MM.1S (cell line): Measurements from ENCODE around the gene DNAJC6.
A peak's percentile ranks its signal among the peaks of the same experiment; 100 is the strongest.

Experiments
- DNase-seq: peaks from one replicate; pipeline ENCODE4 v3.0.0-alpha.2; 2015
- H2AFZ ChIP-seq: fragments of 300-600 bp; sonication (generic); 2 replicates; pipeline ENCODE4 v1.6.0; 2016; ENCODE audit warnings: antibody characterized with exemption, low read length
- H3F3A ChIP-seq: fragments of 300-600 bp; sonication (generic); 2 replicates; pipeline ENCODE4 v1.6.1; 2016; ENCODE audit warnings: mild to moderate bottlenecking, antibody characterized with exemption, low read length, moderate library complexity, mixed read lengths; ENCODE audit not compliant: insufficient read depth
- H3K27ac ChIP-seq: fragments of 300-600 bp; sonication (generic); 2 replicates; pipeline ENCODE4 v1.5.1; 2016; ENCODE audit warnings: mild to moderate bottlenecking, low read length
- H3K27me3 ChIP-seq: fragments of 300-600 bp; sonication (generic); replicated peaks from 2 replicates; pipeline ENCODE4 v1.6.0; 2016; ENCODE audit warnings: low read length; ENCODE audit not compliant: insufficient read depth
- H3K36me3 ChIP-seq: fragments of 300-600 bp; sonication (generic); replicated peaks from 2 replicates; pipeline ENCODE4 v1.6.1; 2016; ENCODE audit warnings: mild to moderate bottlenecking, low read length, mixed read lengths; ENCODE audit not compliant: insufficient read depth
- H3K4me1 ChIP-seq: fragments of 300-600 bp; sonication (generic); 2 replicates; pipeline ENCODE4 v1.6.1; 2016; ENCODE audit warnings: low read length, mixed read lengths
- H3K4me2 ChIP-seq: fragments of 300-600 bp; sonication (generic); 2 replicates; pipeline ENCODE4 v1.6.0; 2016; ENCODE audit warnings: low read depth, low read length
- H3K4me3 ChIP-seq: fragments of 300-600 bp; sonication (generic); 2 replicates; pipeline ENCODE4 v1.5.1; 2016; ENCODE audit warnings: low read length, mixed read lengths
- H3K79me2 ChIP-seq: fragments of 300-600 bp; sonication (generic); 2 replicates; pipeline ENCODE4 v1.6.1; 2016; ENCODE audit warnings: mixed run types, low read length, mixed read lengths
- H3K9ac ChIP-seq: fragments of 300-600 bp; sonication (generic); 2 replicates; pipeline ENCODE4 v1.6.1; 2016; ENCODE audit warnings: low read length, mixed read lengths
- H3K9me2 ChIP-seq: fragments of 300-600 bp; sonication (generic); replicated peaks from 2 replicates; pipeline ENCODE4 v1.6.1; 2016; ENCODE audit warnings: mild to moderate bottlenecking, low read length, mixed read lengths; ENCODE audit not compliant: insufficient read depth
- H3K9me3 ChIP-seq: fragments of 300-600 bp; sonication (generic); replicated peaks from 2 replicates; pipeline ENCODE4 v1.6.1; 2016; ENCODE audit warnings: mild to moderate bottlenecking, low read length, mixed read lengths; ENCODE audit not compliant: insufficient read depth
- H4K20me1 ChIP-seq: fragments of 300-600 bp; sonication (generic); 2 replicates; pipeline ENCODE4 v1.6.1; 2016; ENCODE audit warnings: mild to moderate bottlenecking, low read length, moderate library complexity, mixed read lengths; ENCODE audit not compliant: insufficient read depth
- CTCF ChIP-seq: fragments of 300-600 bp; sonication (generic); IDR thresholded peaks from 2 replicates; pipeline ENCODE4 v1.5.1; 2016; ENCODE audit warnings: antibody characterized with exemption, low read length, mixed read lengths
- EZH2 ChIP-seq: fragments of 300-600 bp; sonication (generic); optimal IDR thresholded peaks from 2 replicates; pipeline ENCODE3; 2017; ENCODE audit warnings: low read depth, mild to moderate bottlenecking, antibody characterized with exemption, low read length, mixed read lengths
- EZH2phosphoT487 ChIP-seq: fragments of 300-600 bp; sonication (generic); IDR thresholded peaks from 2 replicates; pipeline ENCODE4 v1.6.1; 2018; ENCODE audit warnings: antibody characterized with exemption, low read length

Gene DNAJC6

GRCh38 chr1:65432918-65433317 is 123.6 kb downstream of the DNAJC6 start:
- H3K79me2 ChIP-seq: no peaks in the 10 kb centered on the region
- H4K20me1 ChIP-seq: no peaks in the 10 kb centered on the region
- no peak overlapping the region for H3K9ac ChIP-seq
- H3K4me2 ChIP-seq: no peak overlapping the region
- H3K36me3 ChIP-seq: no peaks in the 10 kb centered on the region
- no peaks in the 10 kb centered on the region for H3K27me3 ChIP-seq
- no peaks in the 10 kb centered on the region for H3K9me2 ChIP-seq
- no peaks in the 10 kb centered on the region for H3K9me3 ChIP-seq
- no peaks in the 10 kb centered on the region for H3K4me1 ChIP-seq
- H3K4me3 ChIP-seq: no peak overlapping the region
- DNase-seq: no peak
- no peak overlapping the region for H2AFZ ChIP-seq
- TF ChIP-seq CTCF (no peak), EZH2 (no peak), EZH2phosphoT487 (no peak)
- H3F3A ChIP-seq: no peaks in the 10 kb centered on the region
- H3K27ac ChIP-seq: no peak overlapping the region

GRCh38 chr1:65434255-65434654 is 124.9 kb downstream of the DNAJC6 start:
- Histone ChIP-seq H3K9me3 (no peaks in the 10 kb centered on the region), H3K4me1 (no peaks in the 10 kb centered on the region), H4K20me1 (no peaks in the 10 kb centered on the region), H3K4me3 (no peak overlapping the region), H3K9ac (no peak overlapping the region), H3K79me2 (no peaks in the 10 kb centered on the region), H2AFZ (no peak overlapping the region), H3K4me2 (no peak overlapping the region), H3K27me3 (no peaks in the 10 kb centered on the region), H3K9me2 (no peaks in the 10 kb centered on the region), H3K36me3 (no peaks in the 10 kb centered on the region), H3K27ac (no peak overlapping the region), H3F3A (no peaks in the 10 kb centered on the region)
- TF ChIP-seq EZH2 (no peak), CTCF (peak; percentile 11; the same call in 1 of the 2 replicates)
- DNase-seq: no peak

DNA sequence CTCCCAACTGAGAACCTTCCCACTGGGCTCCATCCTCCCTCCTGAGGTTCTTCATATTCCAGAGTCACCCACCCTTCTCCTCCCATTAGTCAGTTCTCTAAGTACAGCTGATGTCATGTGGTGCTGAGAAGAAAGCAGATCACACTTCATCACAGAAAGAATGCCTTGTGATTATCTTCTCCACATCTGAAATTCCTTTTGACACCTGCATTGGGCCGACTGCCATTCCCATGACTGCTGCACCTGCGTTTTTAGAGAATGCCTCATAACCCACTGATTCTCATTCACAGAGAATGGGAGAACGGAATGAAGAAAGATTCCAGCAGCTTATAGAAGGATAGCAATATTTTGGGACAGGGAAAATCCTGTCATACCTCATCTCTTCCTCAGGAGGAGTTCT is 125.4 kb downstream of the DNAJC6 start:
- H3F3A ChIP-seq: no peaks in the 10 kb centered on the region
- no peak overlapping the region for H3K9ac ChIP-seq
- H3K27ac ChIP-seq: no peak overlapping the region
- H3K36me3 ChIP-seq: no peaks in the 10 kb centered on the region
- H3K9me2 ChIP-seq: no peaks in the 10 kb centered on the region
- no peak overlapping the region for H3K4me2 ChIP-seq
- H3K27me3 ChIP-seq: no peaks in the 10 kb centered on the region
- TF ChIP-seq EZH2 (no peak), EZH2phosphoT487 (no peak), CTCF (no peak)
- DNase-seq: no peak
- H2AFZ ChIP-seq: no peak overlapping the region
- no peak overlapping the region for H3K4me3 ChIP-seq
- no peaks in the 10 kb centered on the region for H3K4me1 ChIP-seq
- H3K9me3 ChIP-seq: no peaks in the 10 kb centered on the region
- no peaks in the 10 kb centered on the region for H3K79me2 ChIP-seq
- H4K20me1 ChIP-seq: no peaks in the 10 kb centered on the region
